Astrocyte of the hippocampus (primary cell): ENCODE results near the gene PERP.
"Not testable (repeated sequence)": the region's sequence is repeated elsewhere in the genome, so short reads cannot be mapped to it uniquely, and the experiment has no call there.

ENCODE experiments used
- DNase-seq: peaks from one replicate; pipeline ENCODE4 v3.0.0; 2011; ENCODE audit warnings: low read depth, low spot score

Gene PERP

DNA sequence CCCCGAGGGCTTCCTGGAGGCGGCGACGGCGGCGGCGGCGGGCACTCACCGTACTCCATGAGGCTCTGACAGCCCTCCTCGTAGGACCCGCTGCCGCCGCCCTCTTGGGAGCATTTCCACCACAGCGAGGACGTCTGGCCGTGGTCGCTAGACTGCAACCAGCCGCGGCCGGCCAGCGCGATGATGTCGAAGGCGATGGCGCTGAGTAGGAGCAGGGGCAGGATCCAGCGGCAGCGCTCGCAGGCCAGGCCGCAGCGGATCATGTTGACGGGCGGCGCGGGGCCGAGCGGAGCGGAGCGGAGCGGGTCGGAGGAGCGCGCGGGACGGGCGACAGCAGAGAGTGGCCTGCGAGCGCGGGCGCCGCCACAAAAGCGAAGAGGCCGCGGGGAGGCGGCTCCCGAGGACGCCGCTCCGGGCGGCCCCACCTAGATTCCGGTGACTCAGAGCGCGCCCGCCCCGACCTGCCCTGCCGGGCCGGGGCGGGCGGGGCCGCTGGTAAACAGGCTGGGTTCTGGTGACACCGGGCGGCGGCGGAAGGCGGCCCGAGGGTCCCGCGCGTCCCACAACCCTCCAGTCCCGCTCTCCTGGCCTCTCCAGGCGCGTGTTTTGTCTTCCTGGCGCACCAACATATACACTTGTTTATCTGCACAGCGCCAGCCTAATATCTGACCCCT lies at the start of gene PERP:
TSS of gene PERP (minus strand) at position 342 of the 674 bp plus-strand sequence. CDS start at position 263, 79 bp downstream.
- peak; percentile 80 for DNase-seq

DNA sequence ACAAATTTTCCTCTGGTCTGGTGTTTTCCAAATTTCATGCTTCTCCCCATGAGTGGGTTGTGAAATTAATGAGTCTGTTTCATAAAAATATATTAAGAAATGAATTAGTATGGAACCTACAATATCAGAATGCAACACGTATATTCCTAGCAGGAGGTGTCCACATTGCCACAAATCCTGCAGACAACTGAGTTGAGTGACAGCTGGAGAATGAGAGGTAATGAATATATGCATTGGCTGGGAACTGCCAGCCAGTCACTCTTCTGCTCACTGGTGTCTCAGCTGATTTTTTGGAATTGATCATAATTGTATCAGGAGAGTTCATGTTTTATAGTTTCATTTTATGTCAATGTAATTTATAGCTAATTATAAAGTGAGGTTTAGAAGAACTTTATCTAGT lies 48.2 kb upstream of the PERP start:
- DNase-seq = no peak

DNA sequence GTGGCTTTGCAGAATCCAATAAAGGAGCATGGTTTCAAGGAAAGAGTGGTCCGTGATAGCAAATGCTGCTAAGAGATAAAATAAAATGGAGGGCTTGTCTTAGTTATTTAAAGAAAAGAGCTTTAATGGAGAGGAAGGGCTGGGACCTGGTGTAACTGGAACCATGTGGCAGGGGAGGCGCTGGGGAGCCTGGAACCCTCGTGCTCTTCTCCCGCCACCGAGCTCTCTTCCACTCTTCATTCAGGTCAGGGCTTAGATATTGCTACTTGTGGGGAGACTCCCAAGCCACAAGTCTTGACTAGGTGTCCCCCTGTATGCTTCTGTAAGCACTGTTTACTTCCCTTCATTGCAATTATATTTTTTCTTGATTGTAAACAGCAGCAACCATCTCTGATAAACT lies 39.3 kb upstream of the PERP start:
- DNase-seq = no peak

DNA sequence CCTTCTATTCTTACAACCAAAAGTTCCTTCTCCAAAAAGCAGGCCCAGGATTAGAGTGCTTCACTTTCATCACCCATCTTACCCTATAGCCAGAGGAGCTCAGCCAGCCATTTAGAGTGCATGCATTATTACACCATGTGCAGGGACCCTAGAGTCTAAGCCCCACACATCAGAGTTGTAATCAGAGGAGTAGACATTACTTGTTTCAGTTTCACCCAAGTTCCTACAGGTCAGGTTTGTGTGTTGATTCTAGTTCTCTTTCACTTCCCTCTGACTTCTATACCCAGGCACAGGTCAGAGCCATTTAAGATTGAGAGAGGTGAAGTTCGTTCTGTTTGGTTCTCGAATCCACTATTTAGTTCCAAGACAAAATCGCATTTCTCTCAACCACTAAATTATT lies 38.2 kb upstream of the PERP start:
- DNase-seq = no peak

GRCh38 chr6:138142806-138143205 lies 35.6 kb upstream of the PERP start:
- DNase-seq = no peak

GRCh38 chr6:138129190-138129589 lies 22.0 kb upstream of the PERP start:
- DNase-seq = peak; percentile 7

DNA sequence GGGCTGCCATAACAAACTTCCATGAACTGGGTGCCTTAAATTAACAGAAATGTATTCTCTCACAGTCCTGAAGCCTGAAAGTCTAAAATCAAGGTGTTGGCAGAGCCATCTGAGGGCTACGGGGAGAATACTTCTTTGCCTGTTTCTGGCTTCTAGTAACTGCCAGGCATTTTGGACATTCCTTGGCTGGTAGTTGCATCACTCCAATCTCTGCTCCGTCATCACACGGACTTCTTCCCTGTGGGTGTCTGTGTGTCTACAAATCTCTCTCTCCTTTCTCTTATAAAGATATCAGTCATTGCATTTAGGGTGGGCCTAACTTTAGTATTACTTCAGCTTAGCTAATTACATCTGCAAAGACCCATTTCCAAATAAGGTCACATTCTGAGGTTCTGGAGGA lies 20.9 kb upstream of the PERP start:
- DNase-seq = no peak

DNA sequence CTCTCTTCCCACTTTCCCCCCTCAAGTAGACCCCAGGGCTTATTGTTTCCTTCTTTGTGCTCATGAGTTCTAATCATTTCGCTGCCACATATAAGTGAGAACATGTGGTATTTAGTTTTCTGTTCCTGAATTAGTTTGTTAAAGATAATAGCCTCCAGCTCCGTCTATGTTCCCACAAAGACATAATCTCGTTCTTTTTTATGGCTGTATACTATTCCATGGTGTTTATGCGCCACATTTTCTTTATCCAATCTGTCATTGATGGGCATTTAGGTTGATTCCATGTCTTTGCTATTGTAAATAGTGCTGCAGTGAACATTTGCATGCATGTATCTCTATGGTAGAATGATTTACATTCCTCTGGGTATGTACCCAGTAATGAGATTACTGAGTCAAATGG lies 16.9 kb upstream of the PERP start:
- DNase-seq = no peak

DNA sequence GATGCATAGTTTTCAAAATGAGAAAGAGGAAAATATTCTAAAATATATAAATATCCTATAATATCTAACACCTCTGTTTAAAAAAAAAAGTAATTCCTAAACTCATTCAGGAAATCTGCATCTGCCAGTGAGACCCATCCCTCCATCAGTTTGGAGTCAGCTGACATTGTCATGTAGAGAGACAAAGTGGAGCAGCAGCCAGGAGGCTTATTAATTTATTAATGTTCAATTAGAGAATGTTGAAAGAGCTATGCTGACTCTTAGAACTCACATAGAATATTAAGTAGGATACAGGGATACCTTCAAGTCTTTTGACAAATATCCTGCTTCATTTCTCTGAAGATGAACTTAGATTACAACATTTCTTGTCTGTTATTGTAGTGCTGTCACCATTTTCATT lies 12.8 kb upstream of the PERP start:
- no peak for DNase-seq

DNA sequence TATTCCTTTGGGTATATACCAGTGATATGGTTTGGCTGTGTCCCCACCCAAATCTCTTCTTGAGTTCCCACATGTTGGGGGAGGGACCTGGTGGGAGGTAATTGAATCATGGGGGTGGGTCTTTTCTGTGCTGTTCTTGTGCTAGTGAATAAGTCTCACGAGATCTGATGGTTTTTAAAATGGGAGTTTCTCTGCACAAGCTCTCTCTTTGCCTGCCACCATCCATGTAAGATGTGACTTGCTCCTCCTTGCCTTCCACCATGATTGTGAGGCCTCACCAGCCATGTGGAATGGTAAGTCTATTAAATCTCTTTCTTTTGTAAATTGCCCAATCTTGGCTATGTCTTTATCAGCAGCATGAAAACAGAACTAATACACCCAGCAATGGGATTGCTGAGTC lies 12.0 kb upstream of the PERP start:
- DNase-seq = not testable (repeated sequence)

DNA sequence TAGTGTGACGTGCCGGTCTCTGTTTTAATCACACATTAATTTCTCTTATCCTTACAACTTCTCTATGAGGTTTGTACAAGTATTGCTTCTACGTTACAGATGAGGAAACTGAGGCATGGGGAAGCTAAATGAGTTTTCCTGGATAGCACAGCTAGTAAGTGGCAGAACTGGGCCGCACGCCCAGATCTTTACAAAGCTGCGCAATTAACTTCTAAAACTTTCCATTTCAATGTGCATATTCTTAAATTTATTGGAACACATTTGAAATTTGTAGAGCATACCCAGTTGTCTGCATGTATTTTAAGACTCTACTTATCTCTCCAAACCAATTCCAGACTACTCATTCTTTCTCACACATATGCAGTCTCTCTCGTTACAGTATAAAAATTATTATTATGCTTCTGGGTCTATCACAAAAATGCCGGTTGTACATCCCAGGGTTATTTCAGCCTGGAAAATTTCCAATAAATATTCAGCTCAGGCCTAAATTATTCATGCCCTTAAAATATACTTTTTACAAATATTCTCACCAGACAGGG lies 10.2 kb upstream of the PERP start:
- DNase-seq = no peak

DNA sequence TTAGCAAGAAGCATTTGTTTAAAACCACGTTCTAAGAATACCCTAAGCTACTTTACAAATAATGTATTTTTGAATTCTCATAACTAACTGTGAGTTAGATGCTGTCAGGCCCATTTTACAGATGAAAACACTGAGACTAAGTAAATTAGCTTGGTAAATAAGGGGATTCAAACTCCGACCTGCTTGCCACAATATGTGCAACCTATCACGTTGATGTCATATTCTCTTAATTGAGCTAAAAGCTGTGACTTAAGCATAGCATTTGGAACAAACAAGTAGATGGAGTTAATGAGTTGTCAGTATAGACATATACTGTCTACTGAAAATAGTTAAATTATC lies 9.4 kb upstream of the PERP start:
- no peak for DNase-seq

- DNase-seq = peak; percentile 83
These were observed 8.8 kb upstream of the PERP start for GRCh38 chr6:138115877-138116660.

DNA sequence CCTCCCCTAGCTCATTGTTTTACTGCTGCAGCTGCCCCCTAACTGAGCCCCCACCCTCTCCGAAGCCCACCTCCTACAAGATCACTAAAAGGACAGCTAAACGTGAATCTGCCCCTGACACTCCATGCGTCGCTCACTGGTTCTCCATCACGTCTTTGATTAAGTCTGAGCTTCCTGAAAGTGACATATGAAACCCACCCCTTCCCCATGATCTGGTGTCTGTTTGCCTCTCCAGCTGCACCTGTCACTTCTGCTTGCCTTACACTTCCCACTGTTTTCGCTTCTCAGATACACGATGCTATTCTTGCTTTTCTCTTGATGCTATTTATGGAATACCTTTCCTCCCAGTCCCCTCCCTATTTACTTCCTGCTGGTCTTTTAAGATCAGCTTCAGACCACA lies 8.0 kb upstream of the PERP start:
- no peak for DNase-seq

DNA sequence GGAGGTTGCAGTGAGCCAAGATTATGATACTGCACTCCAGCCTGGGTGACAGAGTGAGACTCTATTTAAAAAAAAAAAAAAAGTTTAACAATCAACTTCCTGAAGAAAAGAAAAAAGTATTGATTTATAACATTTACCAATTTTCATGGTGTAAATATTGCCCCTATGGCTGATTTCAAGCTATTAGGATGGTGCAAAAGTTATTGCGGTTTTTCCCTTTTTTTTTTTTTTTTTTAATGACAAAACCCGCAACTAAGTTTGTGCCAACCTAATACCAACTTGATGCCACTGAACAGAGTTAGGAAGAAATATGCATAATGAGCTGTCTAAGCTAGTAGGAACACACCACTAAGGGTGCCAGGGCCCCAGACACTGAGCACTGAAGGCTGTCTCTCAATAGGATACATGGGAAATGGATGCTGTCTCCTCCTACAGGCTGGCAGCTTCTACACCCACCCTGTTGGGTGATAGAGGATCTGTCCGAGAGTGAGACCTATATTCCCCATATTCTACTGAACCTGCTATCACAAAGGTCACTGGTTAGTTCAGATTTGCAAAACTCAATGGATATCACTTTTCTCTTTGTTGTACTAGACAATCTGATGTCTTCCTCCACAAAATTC lies 6.5 kb upstream of the PERP start:
- DNase-seq = no peak

- DNase-seq = no peak
These were observed 3.0 kb upstream of the PERP start for GRCh38 chr6:138110229-138110628.

- DNase-seq = peak; percentile 80
These were observed 2.1 kb upstream of the PERP start for GRCh38 chr6:138109042-138109997.

DNA sequence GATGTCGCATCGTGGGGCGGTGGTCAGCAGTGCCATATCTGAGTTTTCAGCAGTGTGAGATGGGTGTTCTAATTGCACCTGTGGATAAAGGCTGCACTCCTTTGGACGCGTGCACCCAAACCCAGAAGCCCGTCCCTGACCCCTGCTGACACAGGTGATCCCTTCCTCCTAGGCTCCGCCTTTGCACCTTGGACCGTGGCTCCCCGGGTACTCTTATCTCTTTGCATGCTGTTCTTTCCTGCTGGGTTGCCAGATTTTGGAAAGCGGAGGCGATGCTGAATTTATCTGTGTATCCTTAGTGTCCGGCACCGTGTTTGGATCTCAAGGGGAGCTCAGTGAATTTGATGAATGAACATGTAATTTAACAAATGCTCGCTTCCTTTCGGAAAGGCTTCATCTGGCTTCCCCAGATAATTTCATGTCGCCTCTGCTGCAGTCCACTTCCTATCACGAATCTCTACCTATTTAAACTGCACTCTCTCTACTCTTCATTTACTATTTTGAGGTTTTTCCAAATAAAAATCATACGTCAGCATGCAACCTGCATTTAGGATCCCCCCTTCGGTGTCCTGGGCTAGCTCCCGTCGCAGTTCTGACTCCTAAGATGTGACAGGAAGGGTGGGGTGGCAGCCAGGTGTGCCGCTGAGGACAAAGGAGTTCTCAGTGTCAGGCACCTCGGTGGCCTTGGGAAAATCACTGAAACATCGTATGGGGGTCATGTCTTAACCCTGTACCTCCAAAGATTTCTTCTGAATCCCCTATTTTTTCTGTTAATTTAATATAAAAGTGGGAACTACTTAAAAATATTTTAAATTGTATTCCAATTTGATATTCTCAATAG lies 753 bp upstream of the PERP start:
- no peak for DNase-seq

GRCh38 chr6:138106665-138107077 lies 548 bp downstream of the PERP start:
- no peak for DNase-seq

DNA sequence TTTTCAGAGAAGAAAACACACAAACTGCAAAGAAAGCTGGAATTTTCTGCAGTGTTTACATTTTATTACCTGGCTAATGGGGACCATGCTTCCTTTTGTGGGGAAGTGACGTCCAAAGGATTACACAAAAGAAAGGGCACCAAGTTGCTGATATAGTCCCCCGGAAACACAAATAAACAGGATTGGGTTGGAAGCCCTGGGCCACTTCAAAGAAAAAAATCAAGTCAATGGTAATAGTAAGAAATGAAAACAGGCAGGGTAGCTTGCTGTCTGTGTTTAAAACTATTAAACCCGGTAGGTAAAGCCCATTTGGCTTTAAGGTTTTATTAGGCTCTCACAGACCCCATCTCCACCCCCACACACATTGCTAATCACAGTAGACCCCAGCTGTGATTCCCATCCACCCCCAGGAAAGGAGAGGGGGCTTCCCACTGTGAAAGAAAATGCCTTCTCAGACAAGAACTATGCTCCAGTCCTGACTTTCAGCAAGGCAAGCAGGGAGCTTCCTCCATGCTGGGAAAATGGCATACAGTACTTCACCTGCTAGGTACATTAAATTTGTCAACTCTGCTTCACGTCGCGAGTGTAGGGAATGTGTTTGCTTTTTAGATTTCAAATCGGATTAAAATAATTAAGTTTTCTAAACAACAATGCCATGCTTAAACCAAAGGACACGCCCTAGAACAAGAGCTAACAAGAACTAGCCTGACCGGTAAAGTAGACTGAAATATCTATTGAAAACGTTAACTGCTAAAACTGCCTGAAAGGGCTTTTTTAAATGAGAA lies 1.1 kb downstream of the PERP start:
- peak; percentile 45 for DNase-seq
